ENCODE data around the gene MTOR.

DNA sequence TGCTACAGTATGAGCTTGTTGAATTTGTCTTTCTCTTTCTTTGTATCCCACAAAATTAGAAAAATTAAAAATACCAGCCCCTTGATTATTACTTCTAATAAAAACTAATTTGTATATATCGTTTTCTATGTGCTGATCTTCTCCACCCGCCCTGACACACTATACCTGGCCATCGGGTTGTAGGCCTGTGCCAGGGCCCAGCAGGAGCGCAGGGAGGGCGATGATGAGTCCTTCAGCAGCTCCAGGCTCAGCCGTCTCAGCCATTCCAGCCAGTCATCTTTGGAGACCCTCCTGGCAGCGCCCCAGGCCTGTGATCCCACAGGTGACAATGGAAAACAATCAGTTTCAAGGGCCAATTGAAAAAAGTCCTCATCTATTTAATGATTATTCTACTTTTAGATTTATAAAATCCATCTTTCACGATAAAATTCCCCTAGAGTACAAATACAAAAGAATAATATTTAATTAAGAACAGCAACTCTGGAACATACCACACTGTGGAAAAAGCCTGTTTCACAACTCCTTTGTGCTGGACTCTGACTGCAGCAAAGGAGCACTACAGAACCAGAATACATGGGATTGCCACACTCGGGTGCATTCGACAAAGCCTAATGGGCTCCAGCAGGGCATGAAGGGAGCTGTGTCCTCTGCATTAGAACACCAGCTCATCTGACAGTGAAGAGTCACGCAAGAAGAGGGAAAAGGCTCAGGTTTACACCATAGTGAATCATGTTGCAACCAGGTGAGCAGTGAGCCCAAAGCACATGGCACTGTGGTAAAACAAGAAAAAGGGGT lies 57.8 kb downstream of the MTOR start:
- no peak for TF ChIP-seq KDM1A (IDR thresholded peaks at IDR 0.05; ENCODE audit: borderline replicate concordance)
- TF ChIP-seq POLR2AphosphoS5 (IDR thresholded peaks at IDR 0.05; ENCODE audit: low read length) = no peak
- no peak for TF ChIP-seq YY1 (IDR thresholded peaks at IDR 0.05; ENCODE audit: low read depth, low read length)
- TF ChIP-seq NFYB (IDR thresholded peaks at IDR 0.05; ENCODE audit: insufficient read depth, low read depth, low read length) = no peak
- TF ChIP-seq, protein P1, sequence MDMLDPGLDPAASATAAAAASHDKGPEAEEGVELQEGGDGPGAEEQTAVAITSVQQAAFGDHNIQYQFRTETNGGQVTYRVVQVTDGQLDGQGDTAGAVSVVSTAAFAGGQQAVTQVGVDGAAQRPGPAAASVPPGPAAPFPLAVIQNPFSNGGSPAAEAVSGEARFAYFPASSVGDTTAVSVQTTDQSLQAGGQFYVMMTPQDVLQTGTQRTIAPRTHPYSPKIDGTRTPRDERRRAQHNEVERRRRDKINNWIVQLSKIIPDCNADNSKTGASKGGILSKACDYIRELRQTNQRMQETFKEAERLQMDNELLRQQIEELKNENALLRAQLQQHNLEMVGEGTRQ (IDR thresholded peaks at IDR 0.05; ENCODE audit: borderline replicate concordance, low read depth, low read length) = no peak
- TF ChIP-seq, protein P2, sequence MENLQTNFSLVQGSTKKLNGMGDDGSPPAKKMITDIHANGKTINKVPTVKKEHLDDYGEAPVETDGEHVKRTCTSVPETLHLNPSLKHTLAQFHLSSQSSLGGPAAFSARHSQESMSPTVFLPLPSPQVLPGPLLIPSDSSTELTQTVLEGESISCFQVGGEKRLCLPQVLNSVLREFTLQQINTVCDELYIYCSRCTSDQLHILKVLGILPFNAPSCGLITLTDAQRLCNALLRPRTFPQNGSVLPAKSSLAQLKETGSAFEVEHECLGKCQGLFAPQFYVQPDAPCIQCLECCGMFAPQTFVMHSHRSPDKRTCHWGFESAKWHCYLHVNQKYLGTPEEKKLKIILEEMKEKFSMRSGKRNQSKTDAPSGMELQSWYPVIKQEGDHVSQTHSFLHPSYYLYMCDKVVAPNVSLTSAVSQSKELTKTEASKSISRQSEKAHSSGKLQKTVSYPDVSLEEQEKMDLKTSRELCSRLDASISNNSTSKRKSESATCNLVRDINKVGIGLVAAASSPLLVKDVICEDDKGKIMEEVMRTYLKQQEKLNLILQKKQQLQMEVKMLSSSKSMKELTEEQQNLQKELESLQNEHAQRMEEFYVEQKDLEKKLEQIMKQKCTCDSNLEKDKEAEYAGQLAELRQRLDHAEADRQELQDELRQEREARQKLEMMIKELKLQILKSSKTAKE (IDR thresholded peaks at IDR 0.05; ENCODE audit: low read depth, poor library complexity, severe bottlenecking) = no peak
- TF ChIP-seq HDGF (IDR thresholded peaks at IDR 0.05) = no peak
- TF ChIP-seq, protein P3, sequence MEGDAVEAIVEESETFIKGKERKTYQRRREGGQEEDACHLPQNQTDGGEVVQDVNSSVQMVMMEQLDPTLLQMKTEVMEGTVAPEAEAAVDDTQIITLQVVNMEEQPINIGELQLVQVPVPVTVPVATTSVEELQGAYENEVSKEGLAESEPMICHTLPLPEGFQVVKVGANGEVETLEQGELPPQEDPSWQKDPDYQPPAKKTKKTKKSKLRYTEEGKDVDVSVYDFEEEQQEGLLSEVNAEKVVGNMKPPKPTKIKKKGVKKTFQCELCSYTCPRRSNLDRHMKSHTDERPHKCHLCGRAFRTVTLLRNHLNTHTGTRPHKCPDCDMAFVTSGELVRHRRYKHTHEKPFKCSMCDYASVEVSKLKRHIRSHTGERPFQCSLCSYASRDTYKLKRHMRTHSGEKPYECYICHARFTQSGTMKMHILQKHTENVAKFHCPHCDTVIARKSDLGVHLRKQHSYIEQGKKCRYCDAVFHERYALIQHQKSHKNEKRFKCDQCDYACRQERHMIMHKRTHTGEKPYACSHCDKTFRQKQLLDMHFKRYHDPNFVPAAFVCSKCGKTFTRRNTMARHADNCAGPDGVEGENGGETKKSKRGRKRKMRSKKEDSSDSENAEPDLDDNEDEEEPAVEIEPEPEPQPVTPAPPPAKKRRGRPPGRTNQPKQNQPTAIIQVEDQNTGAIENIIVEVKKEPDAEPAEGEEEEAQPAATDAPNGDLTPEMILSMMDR (IDR thresholded peaks at IDR 0.05 in 2 of 3, conservative IDR thresholded peaks at IDR 0.05 in 1 of 3; ENCODE audit: control insufficient read depth in 2 of 3, extremely low read depth in 1 of 3, insufficient read depth in 1 of 3, low read depth in 3 of 3, low read length in 3 of 3) = no peak
- no peak for TF ChIP-seq POLR2A (IDR thresholded peaks at IDR 0.05; ENCODE audit: low read depth, low read length)
